22Rv1 (cell line): ENCODE data around the gene SYNE2.

Experiments used
- CTCF ChIP-seq: fragments of 450-650 bp; IDR thresholded peaks from 2 replicates; pipeline ENCODE4 v1.5.1; 2017; ENCODE audit warnings: mild to moderate bottlenecking
- ZFX ChIP-seq: fragments of 450-650 bp; IDR thresholded peaks from 2 replicates; pipeline ENCODE4 v1.6.1; 2017; ENCODE audit warnings: antibody characterized with exemption, borderline replicate concordance

- TF ChIP-seq CTCF: no peak
- TF ChIP-seq ZFX: no peak
These were observed 407.6 kb downstream of the SYNE2 start for GRCh38 chr14:64260418-64260817.
